BE2C (cell line): Measurements from ENCODE around the gene DAB2IP.

Source experiments
- DNase-seq: peaks from one replicate; pipeline ENCODE4 v3.0.0-alpha.2; 2020
- H3K27me3 ChIP-seq: fragments of 250-450 bp; sonication (Bioruptor Pico); 2 replicates; pipeline ENCODE4 v1.5.1; 2020; ENCODE audit warnings: mild to moderate bottlenecking
- H3K36me3 ChIP-seq: fragments of 250-450 bp; sonication (Bioruptor Pico); 2 replicates; pipeline ENCODE4 v1.5.1; 2020; ENCODE audit warnings: mild to moderate bottlenecking
- H3K4me1 ChIP-seq: fragments of 250-450 bp; sonication (Bioruptor Pico); 2 replicates; pipeline ENCODE4 v1.5.1; 2020
- H3K4me3 ChIP-seq: 2 replicates; pipeline ENCODE4 v1.5.1; 2011; ENCODE audit warnings: low read depth, low read length
- H3K9me3 ChIP-seq: fragments of 250-450 bp; sonication (Bioruptor Pico); 2 replicates; pipeline ENCODE4 v1.5.1; 2020
- CTCF ChIP-seq: IDR thresholded peaks from 2 replicates; pipeline ENCODE4 v1.5.1; 2012; ENCODE audit warnings: mild to moderate bottlenecking, low read depth, low read length

DAB2IP gene

GRCh38 chr9:121766081-121766683 lies 114.7 kb downstream of the DAB2IP start:
- no peak overlapping the region for H3K4me3 ChIP-seq
- H3K36me3 ChIP-seq: peaks cover 30% of the 10 kb centered on the region
- no peaks in the 10 kb centered on the region for H3K9me3 ChIP-seq
- TF ChIP-seq CTCF: no peak
- DNase-seq: no peak
- no peaks in the 10 kb centered on the region for H3K27me3 ChIP-seq
- no peaks in the 10 kb centered on the region for H3K4me1 ChIP-seq

- no peak for TF ChIP-seq CTCF
- Histone ChIP-seq H3K4me1 (no peaks in the 10 kb centered on the region), H3K27me3 (no peaks in the 10 kb centered on the region), H3K4me3 (no peak overlapping the region), H3K36me3 (peaks cover 30% of the 10 kb centered on the region), H3K9me3 (no peaks in the 10 kb centered on the region)
- no peak for DNase-seq
These were observed 115.8 kb downstream of the DAB2IP start for GRCh38 chr9:121767171-121767769.

- TF ChIP-seq CTCF: no peak
- H3K9me3 ChIP-seq: no peaks in the 10 kb centered on the region
- H3K4me1 ChIP-seq: no peaks in the 10 kb centered on the region
- H3K4me3 ChIP-seq: no peak overlapping the region
- no peaks in the 10 kb centered on the region for H3K27me3 ChIP-seq
- no peak for DNase-seq
- peaks cover 35% of the 10 kb centered on the region for H3K36me3 ChIP-seq
These were observed 117.1 kb downstream of the DAB2IP start for GRCh38 chr9:121768416-121769015.

- DNase-seq: no peak
- H3K27me3 ChIP-seq: no peaks in the 10 kb centered on the region
- H3K4me3 ChIP-seq: no peak overlapping the region
- no peak for TF ChIP-seq CTCF
- peaks cover 34% of the 10 kb centered on the region for H3K36me3 ChIP-seq
- no peaks in the 10 kb centered on the region for H3K4me1 ChIP-seq
- no peaks in the 10 kb centered on the region for H3K9me3 ChIP-seq
These were observed 118.5 kb downstream of the DAB2IP start for GRCh38 chr9:121769939-121770338.

GRCh38 chr9:121770415-121771273 lies 119.2 kb downstream of the DAB2IP start:
- peaks cover 34% of the 10 kb centered on the region for H3K36me3 ChIP-seq
- no peak for DNase-seq

More at GRCh38 chr9:121770415-121771273, 119.2 kb downstream of the DAB2IP start:
- Histone ChIP-seq H3K9me3 (no peaks in the 10 kb centered on the region), H3K27me3 (no peaks in the 10 kb centered on the region), H3K4me1 (no peaks in the 10 kb centered on the region), H3K4me3 (no peak overlapping the region)
- TF ChIP-seq CTCF: no peak
